ENCODE data around the gene LARP1.

LARP1 gene

DNA sequence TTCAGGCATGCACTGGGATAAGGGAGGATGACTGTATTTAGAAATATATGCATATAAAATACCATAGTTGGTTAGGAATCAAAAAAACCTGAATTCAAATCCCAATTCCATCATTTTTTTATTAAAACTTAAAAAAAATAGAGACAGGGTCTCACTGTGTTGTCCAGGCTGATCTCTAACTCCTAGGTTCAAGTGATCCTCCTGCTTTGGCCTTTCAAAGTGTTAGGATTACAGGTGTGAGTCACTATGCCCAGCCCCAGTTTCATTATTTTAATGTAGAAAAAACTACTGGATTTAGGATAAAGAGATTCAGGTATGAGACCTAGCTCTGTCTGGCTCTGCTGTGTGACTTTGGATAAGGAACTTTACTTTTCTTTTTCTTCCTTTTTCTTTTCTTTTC, 3.3 kb upstream of the LARP1 start:
- TF ChIP-seq CTCF (IDR thresholded peaks at IDR 0.05; ENCODE audit: low read depth, low read length, missing control alignments): no peak
- no peak for DNase-seq (ENCODE audit: low read depth)
- no peak overlapping the region for H3K4me3 ChIP-seq (ENCODE audit: low read depth, low read length)

DNA sequence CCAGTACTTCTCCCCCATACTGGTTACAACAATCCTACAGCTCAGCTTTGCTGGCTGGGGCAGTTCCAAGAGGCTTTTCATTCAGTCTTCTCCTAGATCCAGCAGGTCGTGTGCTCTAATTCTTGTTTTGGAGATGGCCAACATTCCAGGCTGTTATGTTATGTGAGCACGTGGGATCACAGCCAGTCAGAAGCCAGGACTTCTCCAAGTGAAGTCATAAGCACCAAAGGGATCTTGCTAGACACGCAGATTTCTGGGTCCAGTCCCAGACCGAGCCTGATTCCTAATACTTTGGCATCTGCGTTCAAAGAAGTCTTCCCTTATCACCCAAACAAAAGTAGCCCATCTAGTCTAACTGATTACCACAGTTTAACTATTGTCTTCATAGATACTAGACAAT, 1.4 kb upstream of the LARP1 start:
- no peak for DNase-seq (ENCODE audit: low read depth)
- peak overlapping the region; percentile 65 for H3K4me3 ChIP-seq (ENCODE audit: low read depth, low read length)

DNA sequence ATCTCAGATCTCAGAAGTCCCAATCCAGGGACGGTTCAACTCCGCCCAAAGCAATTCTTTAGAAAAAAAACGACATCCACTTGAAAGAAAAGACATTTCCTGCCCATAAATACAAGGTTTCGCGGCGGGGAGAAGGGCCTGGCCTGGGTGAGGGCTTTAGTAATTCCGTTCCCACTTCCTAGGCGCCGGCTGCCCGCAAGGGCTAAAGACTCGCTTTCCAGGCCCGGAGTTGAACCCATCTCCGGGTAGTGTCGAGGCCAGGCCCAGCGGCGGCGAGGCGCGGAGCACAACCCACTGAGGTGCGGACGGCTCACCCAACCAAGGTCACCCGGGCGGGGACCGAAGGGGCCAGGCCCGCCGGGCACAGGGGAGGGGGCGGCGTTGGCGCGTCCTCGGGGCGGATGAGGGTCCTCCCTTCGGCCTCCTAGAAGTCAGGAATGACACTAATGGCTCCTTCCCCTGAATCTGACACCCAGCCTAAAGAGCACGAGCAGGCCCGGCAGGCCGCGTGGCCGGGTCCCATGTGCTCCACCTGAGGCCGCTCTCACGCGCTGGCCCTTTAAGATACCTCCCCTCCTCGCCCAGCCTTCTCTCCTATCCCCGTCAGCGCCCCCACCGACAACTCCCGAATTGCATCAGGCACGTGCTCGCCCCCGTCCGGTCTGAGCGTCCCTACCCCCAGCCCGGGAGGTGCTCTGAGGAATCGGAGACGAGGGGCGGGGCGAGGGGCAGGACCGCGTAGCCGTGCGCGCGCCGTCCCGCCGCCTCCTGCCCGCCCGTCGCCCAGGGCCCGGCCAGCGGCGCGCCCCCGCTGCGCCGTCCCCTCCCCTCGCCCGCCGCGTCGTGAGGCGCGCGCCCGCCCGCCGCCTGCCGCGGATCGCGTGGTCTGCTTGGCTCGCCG, 467 bp upstream of the LARP1 start:
- TF ChIP-seq CTCF (IDR thresholded peaks at IDR 0.05; ENCODE audit: low read depth, low read length, missing control alignments): peak; percentile 46
- DNase-seq (ENCODE audit: low read depth): peak; percentile 95
- peak overlapping the region; percentile 84 for H3K4me3 ChIP-seq (ENCODE audit: low read depth, low read length)

More for the DNA sequence above, 1.4 kb upstream of the LARP1 start:
- no peak for TF ChIP-seq CTCF (IDR thresholded peaks at IDR 0.05; ENCODE audit: low read depth, low read length, missing control alignments)

DNA sequence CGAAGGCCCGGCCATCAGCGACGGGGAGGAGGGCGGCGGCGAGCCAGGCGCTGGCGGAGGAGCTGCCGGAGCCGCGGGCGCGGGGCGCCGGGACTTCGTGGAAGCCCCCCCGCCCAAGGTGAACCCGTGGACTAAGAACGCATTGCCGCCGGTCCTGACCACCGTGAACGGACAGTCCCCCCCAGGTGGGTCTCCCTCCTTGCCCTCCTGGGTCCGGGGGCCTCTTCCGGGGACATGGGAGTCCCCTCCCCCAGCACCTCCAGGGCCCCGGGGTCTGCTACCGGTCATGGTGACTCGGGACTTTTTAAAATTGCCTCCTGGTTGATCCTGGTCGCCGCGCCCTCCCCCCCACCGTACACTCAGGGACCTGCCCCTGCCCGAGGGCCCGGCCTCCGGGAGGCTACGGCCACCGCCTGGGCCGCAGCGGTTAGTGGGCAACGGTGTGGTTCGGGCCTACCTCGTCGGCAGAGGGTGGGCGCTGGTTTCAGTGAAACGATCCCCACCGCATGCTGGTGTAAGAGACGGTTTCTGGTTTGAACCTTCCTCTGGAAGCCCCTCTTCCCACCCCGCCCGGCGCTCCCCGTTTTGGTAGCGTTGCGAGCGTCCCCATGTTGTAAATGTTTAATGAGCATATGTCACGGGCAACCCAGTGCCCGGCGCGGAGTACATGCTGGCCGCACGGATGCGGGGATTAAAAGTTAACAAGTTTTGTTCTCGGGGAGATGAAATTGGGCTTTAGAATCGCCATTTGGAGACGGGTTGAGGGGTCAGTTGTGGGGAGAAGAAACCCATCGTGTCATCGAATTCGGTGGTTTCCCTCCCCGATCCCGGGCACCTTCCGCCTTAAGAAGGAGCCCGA, 1.1 kb downstream of the LARP1 start:
- TF ChIP-seq CTCF (IDR thresholded peaks at IDR 0.05; ENCODE audit: low read depth, low read length, missing control alignments): no peak
- DNase-seq (ENCODE audit: low read depth): no peak
- peak overlapping the region; percentile 84 for H3K4me3 ChIP-seq (ENCODE audit: low read depth, low read length)

GRCh38 chr5:154756868-154757813, 2.0 kb downstream of the LARP1 start:
- H3K4me3 ChIP-seq (ENCODE audit: low read depth, low read length): peak overlapping the region; percentile 84
- no peak for DNase-seq (ENCODE audit: low read depth)
- TF ChIP-seq CTCF (IDR thresholded peaks at IDR 0.05; ENCODE audit: low read depth, low read length, missing control alignments): no peak

- no peak for TF ChIP-seq CTCF (IDR thresholded peaks at IDR 0.05; ENCODE audit: low read depth, low read length, missing control alignments)
- peak overlapping the region; percentile 36 for H3K4me3 ChIP-seq (ENCODE audit: low read depth, low read length)
- no peak for DNase-seq (ENCODE audit: low read depth)
These were observed 2.7 kb downstream of the LARP1 start for GRCh38 chr5:154757814-154758406.

Measured in GM12864 (cell line).